ENCODE measurements around the gene ARHGAP8. TPM values are rescaled to one million over a fixed set of nuclear protein-coding genes. Genes with fewer than 3 reads are reported as not detected.

ARHGAP8 gene
- total and polyA plus RNA-seq, 2 donors (not counting 1 experiment from before 2014, with no cell fraction given): 0.07 to 0.17 TPM

DNA sequence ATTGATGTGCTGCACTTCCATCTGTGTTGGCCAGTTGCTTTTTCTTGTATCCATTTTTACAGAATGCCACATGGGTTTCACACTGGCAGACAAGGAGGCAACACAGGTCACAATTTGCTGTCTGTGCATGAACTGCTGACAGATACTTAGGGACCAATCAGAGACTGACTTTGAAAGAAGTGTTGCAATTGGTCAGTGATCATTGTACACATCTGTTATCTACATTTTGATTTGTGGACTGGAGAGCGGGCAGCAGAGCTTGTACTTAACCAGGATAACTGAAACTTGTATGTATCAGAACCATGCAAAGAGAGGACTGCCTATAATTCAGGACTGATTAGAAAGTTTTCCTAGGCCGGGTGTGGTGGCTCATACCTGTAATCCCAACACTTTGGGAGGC, 28.6 kb upstream of the ARHGAP8 start:
- peak; percentile 20 to 46 for DNase-seq (ENCODE audit: low read depth in 2 of 2)
- Histone ChIP-seq H3K36me3 (ENCODE audit: control insufficient read depth, insufficient read depth, low read length) (no peaks in the 10 kb centered on the region), H3K4me3 (replicated peaks in 1 of 4; ENCODE audit: control extremely low read depth in 1 of 4, insufficient read depth in 1 of 4, low read depth in 3 of 4, low read length in 4 of 4) (no peak overlapping the region), H4K20me1 (ENCODE audit: control insufficient read depth, extremely low read depth, insufficient read depth, low read length) (no peaks in the 10 kb centered on the region), H3K9ac (ENCODE audit: insufficient read depth, low read length) (no peak overlapping the region), H2AFZ (ENCODE audit: low read length) (no peak overlapping the region), H3K79me2 (ENCODE audit: control insufficient read depth, insufficient read depth, low read length) (no peaks in the 10 kb centered on the region), H3K4me1 (ENCODE audit: control insufficient read depth, extremely low read depth, insufficient read depth, low read length) (no peaks in the 10 kb centered on the region), H3K27ac (ENCODE audit: insufficient read depth, low read length) (no peak overlapping the region), H3K4me2 (ENCODE audit: extremely low read depth, insufficient read depth, low read length) (no peak overlapping the region), H3K9me3 (ENCODE audit: control insufficient read depth, insufficient read depth, low read depth, low read length) (no peaks in the 10 kb centered on the region), H3K27me3 (ENCODE audit: control insufficient read depth, insufficient read depth, low read length) (no peaks in the 10 kb centered on the region)
- no peak for TF ChIP-seq EZH2 (IDR thresholded peaks at IDR 0.05; ENCODE audit: low read length, missing control alignments)
- TF ChIP-seq, protein P1, sequence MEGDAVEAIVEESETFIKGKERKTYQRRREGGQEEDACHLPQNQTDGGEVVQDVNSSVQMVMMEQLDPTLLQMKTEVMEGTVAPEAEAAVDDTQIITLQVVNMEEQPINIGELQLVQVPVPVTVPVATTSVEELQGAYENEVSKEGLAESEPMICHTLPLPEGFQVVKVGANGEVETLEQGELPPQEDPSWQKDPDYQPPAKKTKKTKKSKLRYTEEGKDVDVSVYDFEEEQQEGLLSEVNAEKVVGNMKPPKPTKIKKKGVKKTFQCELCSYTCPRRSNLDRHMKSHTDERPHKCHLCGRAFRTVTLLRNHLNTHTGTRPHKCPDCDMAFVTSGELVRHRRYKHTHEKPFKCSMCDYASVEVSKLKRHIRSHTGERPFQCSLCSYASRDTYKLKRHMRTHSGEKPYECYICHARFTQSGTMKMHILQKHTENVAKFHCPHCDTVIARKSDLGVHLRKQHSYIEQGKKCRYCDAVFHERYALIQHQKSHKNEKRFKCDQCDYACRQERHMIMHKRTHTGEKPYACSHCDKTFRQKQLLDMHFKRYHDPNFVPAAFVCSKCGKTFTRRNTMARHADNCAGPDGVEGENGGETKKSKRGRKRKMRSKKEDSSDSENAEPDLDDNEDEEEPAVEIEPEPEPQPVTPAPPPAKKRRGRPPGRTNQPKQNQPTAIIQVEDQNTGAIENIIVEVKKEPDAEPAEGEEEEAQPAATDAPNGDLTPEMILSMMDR (conservative IDR thresholded peaks at IDR 0.05 in 1 of 2, IDR thresholded peaks at IDR 0.05 in 1 of 2; ENCODE audit: low read depth in 1 of 2, low read length in 2 of 2): no peak

DNA sequence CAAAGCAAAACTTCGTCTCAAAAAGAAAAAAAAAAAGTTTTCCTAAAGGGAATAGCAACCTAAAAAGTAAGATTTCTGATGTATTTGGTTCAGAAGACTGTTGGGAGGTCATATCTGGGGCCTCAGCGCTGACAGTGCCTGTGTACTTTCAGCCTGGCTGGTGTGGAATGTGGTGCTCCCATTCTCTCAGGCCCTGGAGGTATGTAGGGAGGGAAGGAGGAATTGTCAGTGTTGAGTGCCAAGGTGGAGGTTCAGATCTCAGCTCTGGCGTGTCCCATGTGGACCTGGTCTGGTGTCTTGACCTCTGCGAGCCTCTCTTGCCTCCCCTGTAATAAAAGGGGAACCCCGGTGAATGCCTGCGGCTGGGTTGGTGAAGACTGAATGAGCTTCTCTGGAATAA, 28.0 kb upstream of the ARHGAP8 start:
- Histone ChIP-seq H3K36me3 (ENCODE audit: control insufficient read depth, insufficient read depth, low read length) (no peaks in the 10 kb centered on the region), H3K4me1 (ENCODE audit: control insufficient read depth, extremely low read depth, insufficient read depth, low read length) (peaks cover 6% of the 10 kb centered on the region), H2AFZ (ENCODE audit: low read length) (no peak overlapping the region), H3K4me3 (replicated peaks in 1 of 4; ENCODE audit: control extremely low read depth in 1 of 4, insufficient read depth in 1 of 4, low read depth in 3 of 4, low read length in 4 of 4) (no peak overlapping the region), H3K27ac (ENCODE audit: insufficient read depth, low read length) (no peak overlapping the region), H3K4me2 (ENCODE audit: extremely low read depth, insufficient read depth, low read length) (no peak overlapping the region), H4K20me1 (ENCODE audit: control insufficient read depth, extremely low read depth, insufficient read depth, low read length) (no peaks in the 10 kb centered on the region), H3K9ac (ENCODE audit: insufficient read depth, low read length) (no peak overlapping the region), H3K9me3 (ENCODE audit: control insufficient read depth, insufficient read depth, low read depth, low read length) (no peaks in the 10 kb centered on the region), H3K27me3 (ENCODE audit: control insufficient read depth, insufficient read depth, low read length) (no peaks in the 10 kb centered on the region), H3K79me2 (ENCODE audit: control insufficient read depth, insufficient read depth, low read length) (no peaks in the 10 kb centered on the region)
- no peak for DNase-seq (ENCODE audit: low read depth in 2 of 2)
- TF ChIP-seq, protein P1 (conservative IDR thresholded peaks at IDR 0.05 in 1 of 2, IDR thresholded peaks at IDR 0.05 in 1 of 2; ENCODE audit: low read depth in 1 of 2, low read length in 2 of 2): no peak
- no peak for TF ChIP-seq EZH2 (IDR thresholded peaks at IDR 0.05; ENCODE audit: low read length, missing control alignments)

DNA sequence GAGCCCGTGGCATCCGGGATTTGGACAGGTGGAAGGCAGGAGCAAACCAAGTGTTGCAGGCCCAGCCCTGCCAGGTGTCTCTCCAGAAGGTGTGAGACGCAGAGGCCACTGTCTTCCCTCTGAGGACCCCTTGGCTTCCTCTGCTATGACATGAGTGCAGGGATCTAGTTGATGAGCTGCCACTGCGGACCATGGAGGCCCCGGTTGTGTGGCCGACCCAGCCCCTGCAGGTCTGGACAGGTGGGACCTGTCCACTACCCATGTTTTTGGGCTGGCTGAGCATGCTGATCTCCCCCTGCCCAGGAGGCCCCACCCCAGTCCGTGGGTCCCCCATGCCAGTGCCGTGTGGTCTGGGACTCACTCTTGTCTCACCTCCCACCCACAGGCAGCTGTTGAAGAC, 27.5 kb upstream of the ARHGAP8 start:
- Histone ChIP-seq H3K27me3 (ENCODE audit: control insufficient read depth, insufficient read depth, low read length) (no peaks in the 10 kb centered on the region), H2AFZ (ENCODE audit: low read length) (no peak overlapping the region), H3K36me3 (ENCODE audit: control insufficient read depth, insufficient read depth, low read length) (no peaks in the 10 kb centered on the region), H3K9me3 (ENCODE audit: control insufficient read depth, insufficient read depth, low read depth, low read length) (no peaks in the 10 kb centered on the region), H3K9ac (ENCODE audit: insufficient read depth, low read length) (no peak overlapping the region), H4K20me1 (ENCODE audit: control insufficient read depth, extremely low read depth, insufficient read depth, low read length) (no peaks in the 10 kb centered on the region), H3K4me1 (ENCODE audit: control insufficient read depth, extremely low read depth, insufficient read depth, low read length) (peaks cover 9% of the 10 kb centered on the region), H3K27ac (ENCODE audit: insufficient read depth, low read length) (no peak overlapping the region), H3K4me2 (ENCODE audit: extremely low read depth, insufficient read depth, low read length) (no peak overlapping the region), H3K79me2 (ENCODE audit: control insufficient read depth, insufficient read depth, low read length) (no peaks in the 10 kb centered on the region), H3K4me3 (replicated peaks in 1 of 4; ENCODE audit: control extremely low read depth in 1 of 4, insufficient read depth in 1 of 4, low read depth in 3 of 4, low read length in 4 of 4) (no peak overlapping the region)
- DNase-seq (ENCODE audit: low read depth in 2 of 2): no peak
- no peak for TF ChIP-seq EZH2 (IDR thresholded peaks at IDR 0.05; ENCODE audit: low read length, missing control alignments)
- TF ChIP-seq, protein P1 (conservative IDR thresholded peaks at IDR 0.05 in 1 of 2, IDR thresholded peaks at IDR 0.05 in 1 of 2; ENCODE audit: low read depth in 1 of 2, low read length in 2 of 2): no peak
